Measurements from ENCODE around the gene GABRG3.

The GABRG3 gene

GRCh38 chr15:27114473-27114872, 143.5 kb downstream of the GABRG3 start:
- no peak for DNase-seq

- DNase-seq = no peak
Measured at GRCh38 chr15:27119695-27120266, 148.8 kb downstream of the GABRG3 start.

- DNase-seq = no peak
Measured at GRCh38 chr15:27121672-27122071, 150.7 kb downstream of the GABRG3 start.

GRCh38 chr15:27123291-27123690, 152.3 kb downstream of the GABRG3 start:
- no peak for DNase-seq

- DNase-seq = no peak
Measured at GRCh38 chr15:27123808-27124207, 152.8 kb downstream of the GABRG3 start.

GRCh38 chr15:27124287-27124871, 153.4 kb downstream of the GABRG3 start:
- peak; percentile 24 for DNase-seq

GRCh38 chr15:27125185-27125584, 154.2 kb downstream of the GABRG3 start:
- DNase-seq = no peak

GRCh38 chr15:27126449-27126848, 155.5 kb downstream of the GABRG3 start:
- no peak for DNase-seq

GRCh38 chr15:27127815-27128570, 157.0 kb downstream of the GABRG3 start:
- no peak for DNase-seq

GRCh38 chr15:27133249-27133648, 162.3 kb downstream of the GABRG3 start:
- no peak for DNase-seq

- DNase-seq = no peak
Measured at GRCh38 chr15:27134481-27134880, 163.5 kb downstream of the GABRG3 start.

- DNase-seq = no peak
Measured at GRCh38 chr15:27135151-27135550, 164.2 kb downstream of the GABRG3 start.

GRCh38 chr15:27137127-27137526, 166.1 kb downstream of the GABRG3 start:
- DNase-seq = no peak

GRCh38 chr15:27165590-27165989, 194.6 kb downstream of the GABRG3 start:
- peak; percentile 43 for DNase-seq

GRCh38 chr15:27166917-27167316, 195.9 kb downstream of the GABRG3 start:
- no peak for DNase-seq

- no peak for DNase-seq
Measured at GRCh38 chr15:27167738-27168137, 196.8 kb downstream of the GABRG3 start.

GRCh38 chr15:27170851-27171250, 199.9 kb downstream of the GABRG3 start:
- DNase-seq = no peak

GRCh38 chr15:27172821-27173220, 201.8 kb downstream of the GABRG3 start:
- no peak for DNase-seq

GRCh38 chr15:27175472-27176153, 204.6 kb downstream of the GABRG3 start:
- DNase-seq = no peak

- DNase-seq = no peak
Measured at GRCh38 chr15:27176785-27177406, 205.9 kb downstream of the GABRG3 start.

- peak; percentile 78 for DNase-seq
Measured at GRCh38 chr15:27179789-27180188, 208.8 kb downstream of the GABRG3 start.

- DNase-seq = peak; percentile 72
Measured at GRCh38 chr15:27182561-27183110, 211.7 kb downstream of the GABRG3 start.

- DNase-seq = peak; percentile 82
Measured at GRCh38 chr15:27183201-27183600, 212.2 kb downstream of the GABRG3 start.

All from NCI-H345 (cell line).